Ovary (tissue), 3 donors: ENCODE measurements around the gene ACE.

Source experiments
- CTCF ChIP-seq, 3 donors: fragments of 450-650 bp in 2 of 3; fragments of 200-600 bp in 1 of 3; IDR thresholded peaks; one replicate each; pipeline versions ENCODE4 v1.5.1 to v1.8.0; 2016 to 2022; ENCODE audit warnings: antibody characterized with exemption in 3 of 3, mild to moderate bottlenecking in 1 of 3
- EP300 ChIP-seq: sonication (generic); formaldehyde crosslinking; IDR thresholded peaks from one replicate; pipeline ENCODE4 v1.6.1; 2017; ENCODE audit warnings: antibody characterized with exemption
- POLR2A ChIP-seq: fragments of 450-650 bp; IDR thresholded peaks from one replicate; pipeline ENCODE4 v1.6.1; 2017; ENCODE audit warnings: antibody characterized with exemption, mild to moderate bottlenecking, moderate library complexity
- donor health status: DM: no; HTN: no; CAD: no.

- TF ChIP-seq POLR2A (no peak), CTCF (IDR thresholded peaks at IDR 0.05) (no peak), EP300 (no peak)
Observed at GRCh38 chr17:63455417-63455816, 21.4 kb upstream of the ACE start.
